ENCODE measurements around the gene UGGT2. TPM values are rescaled to one million over a fixed set of nuclear protein-coding genes. Genes with fewer than 3 reads are reported as not detected.
"Not testable (repeated sequence)": the region's sequence is repeated elsewhere in the genome, so short reads cannot be mapped to it uniquely, and the experiment has no call there.

The UGGT2 gene
- total RNA-seq, 2 donors from 2014 or later, result 21.1 to 26.1 TPM

DNA sequence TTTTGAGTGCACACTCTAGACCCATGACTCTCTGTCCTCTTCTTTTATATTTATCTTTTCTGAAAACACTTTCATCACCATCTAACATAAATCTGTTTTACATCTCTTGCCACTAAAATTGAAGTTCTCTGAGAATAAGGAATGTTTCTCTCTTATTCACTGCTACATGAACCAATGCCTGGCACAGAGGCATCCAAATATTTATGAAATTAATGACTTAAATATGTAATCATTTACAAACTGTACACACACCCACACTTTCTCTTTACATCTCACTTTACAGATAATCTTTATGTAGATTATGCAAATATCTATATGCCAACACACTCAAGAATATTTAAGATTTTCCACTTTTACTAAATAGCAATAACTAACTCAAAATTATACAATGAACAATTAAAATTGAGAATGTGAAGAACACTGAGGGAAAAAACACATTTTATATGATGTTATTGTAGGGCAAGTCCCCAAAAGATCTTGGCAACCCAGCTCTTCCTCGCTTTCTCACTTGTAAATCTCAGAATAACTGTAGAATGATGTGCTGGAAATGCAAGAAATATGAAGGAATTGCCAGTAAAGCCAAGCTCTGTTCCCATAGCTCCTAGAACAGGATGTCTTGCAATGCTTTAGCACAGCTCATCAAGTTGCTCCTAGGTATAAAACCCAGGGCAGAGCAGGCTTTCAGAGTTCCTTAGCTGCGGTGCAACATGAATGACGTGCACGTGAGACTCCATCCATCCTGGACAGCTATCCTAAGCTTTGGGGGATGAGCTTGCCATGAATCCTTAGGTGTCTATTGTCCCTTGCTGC lies 50.7 kb downstream of the UGGT2 start:
- no peak overlapping the region for H3K27ac ChIP-seq
- intact Hi-C loops (cut with DNase I), result no loop called here
- no peak for TF ChIP-seq POLR2A (IDR thresholded peaks at IDR 0.05)
- no peaks in the 10 kb centered on the region for H3K27me3 ChIP-seq (replicated peaks; ENCODE audit: insufficient read depth)
- H3K4me3 ChIP-seq, result no peak overlapping the region
- WGBS, result 76% methylated on average over 4 of the region's 4 CpGs
- no peaks in the 10 kb centered on the region for H3K9me3 ChIP-seq
- H3K4me1 ChIP-seq (replicated peaks), result no peaks in the 10 kb centered on the region
- DNase-seq (ENCODE audit: low spot score), result no peak
- no peaks in the 10 kb centered on the region for H3K36me3 ChIP-seq

DNA sequence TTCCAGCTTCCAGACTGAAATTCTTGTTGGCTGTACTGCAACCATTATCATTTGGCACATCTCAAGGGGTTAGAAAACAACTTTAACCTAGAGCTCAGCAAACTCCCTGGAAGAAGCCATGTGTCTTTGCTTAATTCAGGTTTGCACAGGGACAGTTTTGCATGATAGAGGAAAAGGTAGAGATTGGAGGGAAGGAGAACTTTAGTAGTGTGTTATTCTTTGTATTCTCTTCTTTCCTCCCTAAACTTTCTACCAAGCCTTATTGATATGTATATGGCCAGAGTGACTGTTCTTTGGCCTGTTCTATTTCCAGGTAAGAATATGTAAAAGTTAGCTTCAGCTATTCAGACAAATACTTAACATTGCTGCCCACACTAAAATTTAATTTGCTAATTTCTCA lies 53.1 kb downstream of the UGGT2 start:
- no peak overlapping the region for H3K4me3 ChIP-seq
- intact Hi-C loops (cut with DNase I), result no loop called here
- no peaks in the 10 kb centered on the region for H3K27me3 ChIP-seq (replicated peaks; ENCODE audit: insufficient read depth)
- no peak overlapping the region for H3K27ac ChIP-seq
- DNase-seq (ENCODE audit: low spot score), result no peak
- no peaks in the 10 kb centered on the region for H3K36me3 ChIP-seq
- H3K4me1 ChIP-seq (replicated peaks), result no peaks in the 10 kb centered on the region
- H3K9me3 ChIP-seq, result no peaks in the 10 kb centered on the region
- TF ChIP-seq, protein P1, sequence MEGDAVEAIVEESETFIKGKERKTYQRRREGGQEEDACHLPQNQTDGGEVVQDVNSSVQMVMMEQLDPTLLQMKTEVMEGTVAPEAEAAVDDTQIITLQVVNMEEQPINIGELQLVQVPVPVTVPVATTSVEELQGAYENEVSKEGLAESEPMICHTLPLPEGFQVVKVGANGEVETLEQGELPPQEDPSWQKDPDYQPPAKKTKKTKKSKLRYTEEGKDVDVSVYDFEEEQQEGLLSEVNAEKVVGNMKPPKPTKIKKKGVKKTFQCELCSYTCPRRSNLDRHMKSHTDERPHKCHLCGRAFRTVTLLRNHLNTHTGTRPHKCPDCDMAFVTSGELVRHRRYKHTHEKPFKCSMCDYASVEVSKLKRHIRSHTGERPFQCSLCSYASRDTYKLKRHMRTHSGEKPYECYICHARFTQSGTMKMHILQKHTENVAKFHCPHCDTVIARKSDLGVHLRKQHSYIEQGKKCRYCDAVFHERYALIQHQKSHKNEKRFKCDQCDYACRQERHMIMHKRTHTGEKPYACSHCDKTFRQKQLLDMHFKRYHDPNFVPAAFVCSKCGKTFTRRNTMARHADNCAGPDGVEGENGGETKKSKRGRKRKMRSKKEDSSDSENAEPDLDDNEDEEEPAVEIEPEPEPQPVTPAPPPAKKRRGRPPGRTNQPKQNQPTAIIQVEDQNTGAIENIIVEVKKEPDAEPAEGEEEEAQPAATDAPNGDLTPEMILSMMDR (IDR thresholded peaks at IDR 0.05), result no peak
- no peak for TF ChIP-seq POLR2A (IDR thresholded peaks at IDR 0.05)
- TF ChIP-seq POLR2AphosphoS5 (IDR thresholded peaks at IDR 0.05), result no peak

DNA sequence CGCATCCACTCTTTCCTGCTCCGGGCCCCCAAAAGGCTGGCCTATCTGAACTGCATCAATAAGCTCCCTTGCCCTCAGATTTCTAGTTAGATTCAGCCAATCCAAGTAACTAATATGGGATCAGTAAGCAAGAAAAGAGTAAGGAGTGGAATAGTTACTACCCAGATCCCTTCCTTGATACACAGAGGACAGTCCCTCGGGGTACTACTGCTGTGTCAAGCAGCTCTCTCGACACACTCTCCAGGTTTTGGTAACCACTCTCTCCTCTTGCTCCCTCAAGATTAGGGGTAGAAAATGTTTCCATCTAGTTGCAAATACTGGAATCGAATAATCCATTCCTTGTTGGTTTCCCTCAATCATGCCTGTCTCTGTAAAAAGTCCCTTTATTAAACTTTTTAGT lies 65.4 kb downstream of the UGGT2 start:
- Histone ChIP-seq H3K36me3 (no peaks in the 10 kb centered on the region), H3K27ac (no peak overlapping the region), H3K9me3 (no peaks in the 10 kb centered on the region), H3K27me3 (replicated peaks; ENCODE audit: insufficient read depth) (no peaks in the 10 kb centered on the region), H3K4me3 (no peak overlapping the region), H3K4me1 (replicated peaks) (no peaks in the 10 kb centered on the region)
- TF ChIP-seq, protein P1 (IDR thresholded peaks at IDR 0.05), result no peak
- TF ChIP-seq POLR2A (IDR thresholded peaks at IDR 0.05) (no peak), POLR2AphosphoS5 (IDR thresholded peaks at IDR 0.05) (no peak)
- intact Hi-C loops (cut with DNase I), result no loop called here
- no peak for DNase-seq (ENCODE audit: low spot score)
- WGBS, result 98% methylated on average over 5 of the region's 5 CpGs

DNA sequence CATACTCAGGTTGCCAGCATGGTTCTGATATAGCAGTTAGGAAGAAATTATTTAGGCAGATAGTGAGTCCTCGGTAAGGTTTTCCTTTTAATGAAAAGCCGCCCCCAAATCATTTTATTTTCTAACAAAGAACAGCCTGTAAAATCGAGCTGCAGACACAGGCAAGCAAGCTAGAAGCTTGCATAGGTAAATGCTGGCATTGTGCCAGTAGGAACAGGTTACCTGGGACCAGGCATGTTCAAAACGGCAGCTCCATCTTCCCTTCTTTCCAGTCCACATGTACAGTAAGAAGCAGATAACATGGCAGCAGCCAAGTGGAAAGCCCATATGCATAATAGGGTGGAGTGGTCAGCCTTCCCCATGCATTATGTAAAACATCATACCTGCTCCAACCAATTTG lies 71.1 kb downstream of the UGGT2 start:
- no peaks in the 10 kb centered on the region for H3K4me1 ChIP-seq (replicated peaks)
- H3K27ac ChIP-seq, result no peak overlapping the region
- TF ChIP-seq POLR2A (IDR thresholded peaks at IDR 0.05) (no peak), POLR2AphosphoS5 (IDR thresholded peaks at IDR 0.05) (no peak)
- TF ChIP-seq, protein P1 (IDR thresholded peaks at IDR 0.05), result no peak
- no peaks in the 10 kb centered on the region for H3K27me3 ChIP-seq (replicated peaks; ENCODE audit: insufficient read depth)
- no peak overlapping the region for H3K4me3 ChIP-seq
- intact Hi-C loops (cut with DNase I), result no loop called here
- DNase-seq (ENCODE audit: low spot score), result no peak
- H3K9me3 ChIP-seq, result no peaks in the 10 kb centered on the region
- H3K36me3 ChIP-seq, result no peaks in the 10 kb centered on the region
- WGBS, result 50% methylated on average over 4 of the region's 4 CpGs

DNA sequence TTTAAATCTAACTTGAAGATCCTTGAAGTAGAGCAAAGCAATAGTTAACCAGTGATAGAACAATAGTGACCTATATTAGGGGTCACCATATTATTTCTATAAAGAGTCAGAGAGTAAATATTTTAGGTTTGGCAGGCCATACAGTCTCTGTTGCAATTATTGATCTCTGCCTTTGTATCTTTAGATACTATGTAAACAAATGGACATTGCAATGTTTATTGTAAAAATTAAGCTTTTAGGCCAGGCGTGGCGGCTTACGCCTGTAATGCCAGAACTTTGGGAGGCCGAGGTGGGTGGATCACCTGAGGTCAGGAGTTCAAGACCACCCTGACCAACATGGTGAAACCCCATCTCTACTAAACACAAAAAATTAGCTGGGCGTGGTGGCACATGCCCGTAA lies 80.5 kb downstream of the UGGT2 start:
- DNase-seq (ENCODE audit: low spot score); intact Hi-C loops (cut with DNase I): not testable (repeated sequence)

DNA sequence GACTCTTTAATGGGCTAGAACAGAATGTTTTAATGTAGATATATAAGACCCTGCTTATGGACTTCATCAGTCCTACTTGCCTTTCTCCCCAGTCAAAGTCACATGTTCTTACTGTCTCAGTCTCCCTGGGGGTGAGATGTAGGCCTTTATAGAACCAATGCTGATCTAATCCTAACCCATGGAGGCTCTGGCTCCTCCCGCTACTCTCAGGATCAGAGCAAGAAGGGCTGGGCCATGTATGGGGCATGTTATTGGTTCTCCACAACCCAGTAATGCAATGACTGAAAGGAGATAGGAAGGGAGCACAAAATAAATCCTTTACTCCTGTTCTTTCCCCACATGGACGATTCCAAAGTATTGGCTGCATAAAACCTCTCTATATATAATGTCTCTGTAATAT lies 82.3 kb downstream of the UGGT2 start:
- Histone ChIP-seq H3K36me3 (no peaks in the 10 kb centered on the region), H3K27ac (no peak overlapping the region), H3K9me3 (no peaks in the 10 kb centered on the region), H3K4me1 (replicated peaks) (no peaks in the 10 kb centered on the region), H3K4me3 (no peak overlapping the region), H3K27me3 (replicated peaks; ENCODE audit: insufficient read depth) (no peaks in the 10 kb centered on the region)
- TF ChIP-seq POLR2AphosphoS5 (IDR thresholded peaks at IDR 0.05) (no peak), POLR2A (IDR thresholded peaks at IDR 0.05) (no peak)
- TF ChIP-seq, protein P1 (IDR thresholded peaks at IDR 0.05), result no peak
- intact Hi-C loops (cut with DNase I), result no loop called here
- DNase-seq (ENCODE audit: low spot score), result no peak
- 93% methylated on average over 2 of the region's 2 CpGs for WGBS

More for the DNA sequence above, 80.5 kb downstream of the UGGT2 start:
- not testable (repeated sequence) for H3K36me3 ChIP-seq; H3K4me1 ChIP-seq (replicated peaks); H3K27me3 ChIP-seq (replicated peaks; ENCODE audit: insufficient read depth); H3K27ac ChIP-seq; H3K4me3 ChIP-seq; H3K9me3 ChIP-seq
- WGBS, result 94% methylated on average over 6 of the region's 6 CpGs

Measured in prostate gland (tissue), 2 donors.